LNCAP (cell line): ENCODE data around the gene SAMSN1.

ENCODE experiments used
- TF ChIP-seq, protein P1 (sequence below): fragments of 450-650 bp; IDR thresholded peaks from 2 replicates; pipeline ENCODE4 v1.5.1; 2017; ENCODE audit warnings: mild to moderate bottlenecking

SAMSN1 gene

DNA sequence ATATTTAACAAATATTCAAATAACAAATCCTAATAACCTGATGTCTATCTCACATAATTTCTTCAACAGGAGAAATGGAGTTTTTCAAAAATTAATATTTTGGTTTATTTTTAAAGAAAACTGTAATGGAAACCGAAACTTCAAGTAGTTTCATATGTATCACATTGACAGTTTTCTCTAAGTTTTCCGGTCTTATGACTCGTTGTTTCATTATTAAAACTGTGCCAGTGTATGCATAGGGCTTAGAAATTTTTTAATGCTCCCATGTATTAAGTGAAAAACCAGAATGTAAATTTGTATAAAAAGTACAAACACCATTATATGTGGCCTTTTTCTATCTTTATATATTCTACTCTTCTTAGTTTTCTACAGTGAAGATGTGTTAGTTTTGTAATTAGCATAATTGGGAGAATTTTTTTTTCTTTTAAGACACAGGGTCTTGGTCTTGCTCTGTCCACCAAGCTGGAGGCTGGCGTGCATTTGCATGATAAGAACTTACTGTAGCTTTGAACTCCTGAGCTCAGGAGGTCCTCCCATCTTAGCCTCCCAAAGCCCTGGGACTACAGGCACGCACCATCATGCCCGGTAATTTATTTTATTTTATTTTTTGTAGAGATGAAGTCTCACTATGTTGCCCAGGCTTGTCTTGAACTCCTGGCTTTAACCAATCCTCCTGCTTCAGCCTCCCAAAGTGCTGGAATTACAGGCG lies 43.9 kb upstream of the SAMSN1 start:
- TF ChIP-seq, protein P1, sequence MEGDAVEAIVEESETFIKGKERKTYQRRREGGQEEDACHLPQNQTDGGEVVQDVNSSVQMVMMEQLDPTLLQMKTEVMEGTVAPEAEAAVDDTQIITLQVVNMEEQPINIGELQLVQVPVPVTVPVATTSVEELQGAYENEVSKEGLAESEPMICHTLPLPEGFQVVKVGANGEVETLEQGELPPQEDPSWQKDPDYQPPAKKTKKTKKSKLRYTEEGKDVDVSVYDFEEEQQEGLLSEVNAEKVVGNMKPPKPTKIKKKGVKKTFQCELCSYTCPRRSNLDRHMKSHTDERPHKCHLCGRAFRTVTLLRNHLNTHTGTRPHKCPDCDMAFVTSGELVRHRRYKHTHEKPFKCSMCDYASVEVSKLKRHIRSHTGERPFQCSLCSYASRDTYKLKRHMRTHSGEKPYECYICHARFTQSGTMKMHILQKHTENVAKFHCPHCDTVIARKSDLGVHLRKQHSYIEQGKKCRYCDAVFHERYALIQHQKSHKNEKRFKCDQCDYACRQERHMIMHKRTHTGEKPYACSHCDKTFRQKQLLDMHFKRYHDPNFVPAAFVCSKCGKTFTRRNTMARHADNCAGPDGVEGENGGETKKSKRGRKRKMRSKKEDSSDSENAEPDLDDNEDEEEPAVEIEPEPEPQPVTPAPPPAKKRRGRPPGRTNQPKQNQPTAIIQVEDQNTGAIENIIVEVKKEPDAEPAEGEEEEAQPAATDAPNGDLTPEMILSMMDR = no peak

DNA sequence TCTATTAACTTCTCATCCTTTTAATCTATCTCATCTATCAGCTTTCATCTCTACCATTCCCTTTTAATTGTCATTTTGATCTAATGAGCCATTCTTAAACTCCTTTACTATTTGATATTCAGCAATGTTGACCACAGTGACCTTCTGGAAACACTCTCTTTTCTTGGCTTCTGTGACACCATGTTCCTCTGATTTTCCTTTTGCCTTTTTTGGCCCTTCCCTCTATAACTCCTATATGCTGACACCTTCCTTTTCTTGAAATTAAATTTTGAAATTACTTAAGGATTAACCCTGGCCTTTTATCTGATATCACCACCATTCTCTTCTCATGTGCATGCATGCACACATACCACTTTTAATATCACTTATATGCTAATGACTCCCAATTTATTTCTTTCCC lies 41.2 kb upstream of the SAMSN1 start:
- TF ChIP-seq, protein P1 = no peak

DNA sequence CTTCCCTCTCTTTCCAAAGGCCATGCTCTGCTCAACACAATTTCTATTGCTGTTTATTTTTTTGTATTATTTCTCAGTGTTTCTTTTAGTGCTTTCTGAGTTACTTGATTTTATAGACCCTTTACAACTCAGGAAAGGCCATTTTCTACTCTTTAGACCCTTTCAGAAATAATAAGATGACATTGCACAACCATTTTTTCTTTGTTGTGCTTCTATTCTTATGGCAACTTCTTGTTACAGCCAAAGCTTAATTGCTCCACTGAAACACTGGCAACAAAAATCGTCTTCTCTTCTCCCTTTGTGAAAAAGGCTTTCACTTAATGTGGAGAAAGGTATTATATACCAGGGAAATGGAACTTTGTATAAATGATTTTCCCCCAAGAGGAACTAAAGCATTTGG lies 39.0 kb upstream of the SAMSN1 start:
- TF ChIP-seq, protein P1 = no peak

DNA sequence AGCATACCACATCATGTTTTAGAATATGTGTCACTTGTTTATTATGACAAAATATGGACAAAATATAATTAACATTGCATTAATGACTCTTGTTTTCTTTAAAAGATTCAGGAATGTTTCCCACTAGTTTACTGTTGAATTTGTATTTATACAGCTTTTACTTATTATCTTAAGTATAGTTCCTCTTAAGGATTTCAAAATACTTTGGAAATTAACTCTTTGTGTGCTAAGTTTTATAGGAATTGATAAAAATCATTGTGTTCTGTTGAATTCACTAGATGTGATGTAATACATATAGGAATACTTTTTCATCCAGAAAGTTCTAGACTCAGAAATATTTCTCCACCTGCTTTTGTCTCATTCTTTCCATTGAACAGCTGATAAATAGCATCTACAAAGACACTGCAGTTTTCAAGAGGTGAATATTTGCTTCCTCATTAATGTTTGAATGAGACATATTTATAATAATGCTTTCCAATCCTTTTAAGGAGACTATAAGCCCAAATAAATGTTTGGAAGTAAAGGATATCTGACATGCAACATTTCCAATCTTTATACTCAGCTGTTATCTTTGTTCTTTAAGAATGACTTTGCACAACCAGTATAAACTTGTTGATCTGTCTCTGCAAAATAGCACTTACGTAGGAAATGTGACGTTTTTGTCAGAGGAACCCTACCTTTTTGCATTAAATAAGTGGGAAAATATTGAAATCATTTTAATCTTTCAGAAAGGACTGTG lies 38.4 kb upstream of the SAMSN1 start:
- TF ChIP-seq, protein P1 = no peak

DNA sequence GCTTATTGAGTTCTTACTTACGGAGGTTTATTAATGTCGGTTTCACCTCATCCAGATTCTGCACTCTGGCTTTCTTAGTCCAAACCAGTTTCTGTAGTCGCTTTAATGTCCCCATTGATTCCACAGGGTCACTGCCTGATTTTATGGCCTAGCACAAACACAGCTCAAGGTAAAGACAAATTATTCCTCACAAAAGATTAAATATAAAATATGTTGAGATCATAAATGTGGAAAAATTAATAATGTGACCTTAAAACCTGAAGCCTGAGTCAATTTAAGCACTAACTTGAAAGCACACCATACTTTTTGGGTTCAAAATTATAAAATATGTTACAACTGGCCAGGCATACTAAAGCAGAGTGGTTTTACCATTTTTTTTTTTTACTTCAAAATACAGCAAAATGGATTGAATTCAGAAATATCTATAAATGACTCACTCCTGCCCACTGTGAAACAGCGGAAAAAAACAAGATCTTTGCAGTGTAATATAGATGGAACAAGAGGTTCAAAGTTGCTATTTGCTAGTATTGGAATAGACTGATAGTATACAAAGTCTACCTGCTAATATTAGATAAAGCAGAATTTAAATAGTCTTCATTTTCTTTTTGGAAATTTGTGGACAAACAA lies 37.6 kb upstream of the SAMSN1 start:
- TF ChIP-seq, protein P1 = no peak

DNA sequence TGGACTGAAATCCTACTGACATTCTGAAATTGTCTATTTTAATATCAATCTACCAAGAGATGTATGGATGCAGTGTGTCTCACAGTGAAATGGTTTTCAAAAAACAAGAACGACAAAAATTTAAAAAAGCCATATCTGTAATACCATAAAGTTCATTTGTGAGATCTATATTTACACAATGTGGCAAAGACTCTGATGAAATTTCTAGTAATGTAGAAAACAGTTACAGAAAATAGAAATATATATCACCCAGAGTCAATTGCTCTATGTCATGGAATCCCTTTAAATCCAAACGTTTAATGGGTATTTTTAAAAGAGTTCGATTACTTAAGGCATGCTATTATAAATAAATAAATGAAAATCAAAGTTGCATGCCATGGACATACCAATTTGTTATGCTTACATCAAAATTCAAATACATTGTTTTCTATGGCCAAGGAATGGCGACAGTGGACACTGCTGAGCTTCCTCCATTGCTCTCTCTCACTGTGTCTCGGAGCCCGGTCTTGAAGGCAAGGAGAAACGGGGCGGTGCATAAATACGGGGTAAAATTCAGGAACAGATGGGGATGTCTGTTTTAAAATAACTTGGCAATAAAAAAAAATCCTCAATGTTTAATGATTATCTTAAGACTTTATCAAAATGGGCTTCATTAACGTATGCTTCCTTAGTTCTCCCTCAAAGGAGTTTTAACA lies 37.0 kb upstream of the SAMSN1 start:
- TF ChIP-seq, protein P1 = no peak

DNA sequence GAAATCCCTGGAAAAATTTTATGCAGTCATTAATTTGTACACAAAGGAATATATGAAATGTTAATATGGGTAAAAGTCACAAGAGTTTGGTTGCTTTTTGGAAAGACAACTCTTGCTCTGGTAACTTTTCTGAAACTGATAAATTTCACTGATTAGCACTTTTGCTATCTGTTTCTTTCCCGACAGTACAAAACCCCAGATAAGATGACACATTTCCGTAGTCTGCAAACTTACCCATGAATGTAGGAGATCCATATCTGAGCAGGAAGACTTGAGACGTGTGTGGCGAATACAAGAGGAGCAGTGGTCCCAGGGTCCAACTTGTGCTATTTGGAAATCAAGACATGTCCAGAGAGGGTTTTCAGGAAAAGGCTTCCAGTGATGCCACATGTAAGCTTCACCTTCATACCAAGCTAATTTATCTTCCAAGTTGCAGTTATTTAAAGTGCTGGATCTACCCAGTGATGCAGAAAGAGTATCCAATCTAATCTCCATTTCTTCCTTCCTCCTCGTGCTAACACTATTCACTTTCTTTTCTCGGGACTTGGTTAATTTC lies 35.9 kb upstream of the SAMSN1 start:
- TF ChIP-seq, protein P1 = no peak
